Right atrium auricular region (tissue), 2 donors: ENCODE results near the gene FBXL19. TPM values are rescaled to one million over a fixed set of nuclear protein-coding genes. Genes with fewer than 3 reads are reported as not detected.
"Not testable (repeated sequence)": the region's sequence is repeated elsewhere in the genome, so short reads cannot be mapped to it uniquely, and the experiment has no call there.

Experiments used
- DNase-seq: peaks from one replicate; pipeline ENCODE4 v3.0.0-alpha.2; 2019; ENCODE audit warnings: low spot score
- H3K27ac ChIP-seq, 2 donors: fragments of 200-600 bp; sonication (generic); 1 replicate in 1 of 2; 2 replicates in 1 of 2; pipeline ENCODE4 v1.5.1; 2016 to 2019
- H3K27me3 ChIP-seq, 2 donors: fragments of 200-600 bp; sonication (generic); one replicate each; pipeline versions ENCODE4 v1.5.1 to v1.6.0; 2017 to 2019
- H3K36me3 ChIP-seq: fragments of 200-600 bp; sonication (generic); one replicate; pipeline ENCODE4 v1.5.1; 2016
- H3K4me1 ChIP-seq, 2 donors: fragments of 200-600 bp; sonication (generic); one replicate each; pipeline versions ENCODE4 v1.5.1 to v1.6.0; 2017 to 2019
- H3K4me3 ChIP-seq, 2 donors: fragments of 200-600 bp; sonication (generic); 1 replicate in 1 of 2; 2 replicates in 1 of 2; pipeline ENCODE4 v1.5.1; 2017 to 2019; ENCODE audit warnings: mild to moderate bottlenecking in 1 of 2, moderate library complexity in 1 of 2
- H3K9me3 ChIP-seq, 2 donors: fragments of 200-600 bp; sonication (generic); one replicate each; pipeline ENCODE4 v1.5.1; 2019
- CTCF ChIP-seq, 2 donors: fragments of 200-600 bp; sonication (generic); IDR thresholded peaks; one replicate each; pipeline ENCODE4 v1.5.1; 2019; ENCODE audit warnings: antibody characterized with exemption in 2 of 2
- total RNA-seq, 2 donors: library from RNA; depleted of rRNA; stranded (reverse); fragments of >200 nt; gene quantifications; one replicate each; pipeline ENCODE4 v1.1.0, GENCODE V29; 2016

The FBXL19 gene
- total RNA-seq, 2 donors from 2014 or later: 5.7 to 7.9 TPM

GRCh38 chr16:30887927-30888326 is 35.4 kb upstream of the FBXL19 start:
- DNase-seq: no peak
- no peak for TF ChIP-seq CTCF (IDR thresholded peaks at IDR 0.05)
- Histone ChIP-seq H3K27me3 (no peaks in the 10 kb centered on the region), H3K27ac (no peak overlapping the region), H3K9me3 (no peaks in the 10 kb centered on the region), H3K4me1 (peaks cover 0 to 6% of the 10 kb centered on the region in 2 donors), H3K36me3 (peaks cover 47% of the 10 kb centered on the region), H3K4me3 (no peak overlapping the region)

GRCh38 chr16:30888856-30889499 is 34.4 kb upstream of the FBXL19 start:
- no peaks in the 10 kb centered on the region for H3K27me3 ChIP-seq
- H3K27ac ChIP-seq: no peak overlapping the region
- TF ChIP-seq CTCF (IDR thresholded peaks at IDR 0.05): no peak
- peaks cover 47% of the 10 kb centered on the region for H3K36me3 ChIP-seq
- no peak for DNase-seq
- peaks cover 0 to 12% of the 10 kb centered on the region in 2 donors for H3K4me1 ChIP-seq
- H3K9me3 ChIP-seq: no peaks in the 10 kb centered on the region
- no peak overlapping the region for H3K4me3 ChIP-seq

- H3K4me1 ChIP-seq: peaks cover 0 to 19% of the 10 kb centered on the region in 2 donors
- no peaks in the 10 kb centered on the region for H3K9me3 ChIP-seq
- no peak overlapping the region for H3K27ac ChIP-seq
- no peak for DNase-seq
- no peak for TF ChIP-seq CTCF (IDR thresholded peaks at IDR 0.05)
- H3K27me3 ChIP-seq: no peaks in the 10 kb centered on the region
- H3K4me3 ChIP-seq: no peak overlapping the region
- peaks cover 47% of the 10 kb centered on the region for H3K36me3 ChIP-seq
Measured at GRCh38 chr16:30889721-30890120, 33.7 kb upstream of the FBXL19 start.

GRCh38 chr16:30891043-30891823 is 32.1 kb upstream of the FBXL19 start:
- not testable (repeated sequence) for H3K9me3 ChIP-seq, H3K4me3 ChIP-seq, H3K27ac ChIP-seq, DNase-seq, H3K27me3 ChIP-seq
- peaks cover 0 to 34% of the 10 kb centered on the region in 2 donors for H3K4me1 ChIP-seq
- H3K36me3 ChIP-seq: peaks cover 36% of the 10 kb centered on the region

GRCh38 chr16:30892670-30893416 is 30.5 kb upstream of the FBXL19 start:
- peaks cover 26% of the 10 kb centered on the region for H3K36me3 ChIP-seq
- peak overlapping the region; percentile 87 to 94 for H3K27ac ChIP-seq
- H3K27me3 ChIP-seq: no peaks in the 10 kb centered on the region
- H3K4me3 ChIP-seq: peak overlapping the region; percentile 72 to 84
- no peak for TF ChIP-seq CTCF (IDR thresholded peaks at IDR 0.05)
- no peak for DNase-seq
- H3K4me1 ChIP-seq: peaks cover 0 to 45% of the 10 kb centered on the region in 2 donors
- H3K9me3 ChIP-seq: no peaks in the 10 kb centered on the region

GRCh38 chr16:30893417-30893743 is 30.0 kb upstream of the FBXL19 start:
- DNase-seq: no peak
- H3K27ac ChIP-seq: peak overlapping the region; percentile 87 to 94
- H3K9me3 ChIP-seq: no peaks in the 10 kb centered on the region
- TF ChIP-seq CTCF (IDR thresholded peaks at IDR 0.05): no peak
- H3K4me3 ChIP-seq: peak overlapping the region; percentile 72 to 84
- no peaks in the 10 kb centered on the region for H3K27me3 ChIP-seq
- peaks cover 20% of the 10 kb centered on the region for H3K36me3 ChIP-seq
- peaks cover 0 to 45% of the 10 kb centered on the region in 2 donors for H3K4me1 ChIP-seq
